Testis (tissue), 3 donors: ENCODE data around the gene GP1BB. TPM values are rescaled to one million over a fixed set of nuclear protein-coding genes. Genes with fewer than 3 reads are reported as not detected.

Experiments used
- DNase-seq: peaks from one replicate; pipeline ENCODE4 v3.0.0-alpha.2; 2019
- H3K27ac ChIP-seq, 2 donors: fragments of 200-600 bp; sonication (generic); one replicate each; pipeline ENCODE4 v1.5.1; 2019
- H3K27me3 ChIP-seq: fragments of 200-600 bp; sonication (generic); one replicate; pipeline ENCODE4 v1.5.1; 2019
- H3K36me3 ChIP-seq: fragments of 200-600 bp; sonication (generic); one replicate; pipeline ENCODE4 v1.5.1; 2017; ENCODE audit warnings: low read depth; ENCODE audit errors: missing control alignments
- H3K4me1 ChIP-seq: fragments of 200-600 bp; sonication (generic); one replicate; pipeline ENCODE4 v1.5.1; 2019
- H3K4me3 ChIP-seq, 2 donors: fragments of 200-600 bp; sonication (generic); one replicate each; pipeline ENCODE4 v1.5.1; 2017 to 2019
- H3K9me3 ChIP-seq: fragments of 200-600 bp; sonication (generic); one replicate; pipeline ENCODE4 v1.5.1; 2017
- CTCF ChIP-seq, 3 experiments: fragments of 450-650 bp in 2 of 3; fragments of 200-600 bp in 1 of 3; sonication (generic) in 1 of 3; IDR thresholded peaks; one replicate each; pipeline ENCODE4 v1.5.1; 2016 to 2019; ENCODE audit warnings: antibody characterized with exemption in 3 of 3, mild to moderate bottlenecking in 2 of 3, moderate library complexity in 1 of 3
- POLR2A ChIP-seq: fragments of 450-650 bp; IDR thresholded peaks from one replicate; pipeline ENCODE4 v1.6.1; 2017; ENCODE audit warnings: antibody characterized with exemption, mild to moderate bottlenecking, moderate library complexity
- WGBS, 2 donors: methylation state at CpG; one replicate each; pipeline ENCODE4 v1.1.5; 2018; 5-methylcytosine and 5-hydroxymethylcytosine counted together
- intact Hi-C: fragments of 100-400 bp; cut with DNase I; formaldehyde crosslinking; loops from one replicate; pipeline ENCODE4 v1.15.1; 2023; ENCODE audit warnings: low total_unique reads
- polyA plus RNA-seq: library from polyadenylated mRNA; stranded (reverse); fragments of 350-450 nt; fragmentation: Illumina TruSeq; extraction: RNeasy Lipid Tissue Mini Kit (QIAGEN cat#74804); gene quantifications from one replicate; pipeline ENCODE4 v1.2.3, GENCODE V29; 2014; ENCODE audit warnings: low read depth, low replicate concordance; ENCODE audit not compliant: insufficient read depth
- total RNA-seq, 2 donors: library from RNA; depleted of rRNA; stranded (reverse); fragments of >200 nt; gene quantifications; one replicate each; pipeline ENCODE4 v1.2.3, GENCODE V29; 2016

Gene GP1BB
- total and polyA plus RNA-seq, 3 donors from 2014 or later: 28.0 to 65.1 TPM; not detected in 1

- 91 to 100% methylated on average over 4 to 7 of the region's 7 CpGs for WGBS, 2 donors
- no peaks in the 10 kb centered on the region for H3K27me3 ChIP-seq
Observed at GRCh38 chr22:19739911-19740449, 16.6 kb downstream of the GP1BB start.

GRCh38 chr22:19740586-19740985 lies 17.2 kb downstream of the GP1BB start:
- no peaks in the 10 kb centered on the region for H3K9me3 ChIP-seq
- H3K4me1 ChIP-seq: no peaks in the 10 kb centered on the region
- no peaks in the 10 kb centered on the region for H3K36me3 ChIP-seq
- intact Hi-C loops: no loop called here
- H3K4me3 ChIP-seq: no peak overlapping the region
- no peak for TF ChIP-seq POLR2A
- no peak for TF ChIP-seq CTCF (IDR thresholded peaks at IDR 0.05)
- no peaks in the 10 kb centered on the region for H3K27me3 ChIP-seq
- DNase-seq: no peak
- H3K27ac ChIP-seq: no peak overlapping the region
- 92 to 95% methylated on average over 4 to 15 of the region's 15 CpGs for WGBS, 2 donors

More at GRCh38 chr22:19739911-19740449, 16.6 kb downstream of the GP1BB start:
- Histone ChIP-seq H3K36me3 (no peaks in the 10 kb centered on the region), H3K4me3 (no peak overlapping the region), H3K9me3 (no peaks in the 10 kb centered on the region), H3K27ac (no peak overlapping the region), H3K4me1 (no peaks in the 10 kb centered on the region)
- TF ChIP-seq CTCF (IDR thresholded peaks at IDR 0.05) (no peak), POLR2A (no peak)
- DNase-seq: no peak
- intact Hi-C loops: no loop called here

- Histone ChIP-seq H3K4me1 (no peaks in the 10 kb centered on the region), H3K27ac (no peak overlapping the region), H3K4me3 (no peak overlapping the region), H3K36me3 (no peaks in the 10 kb centered on the region), H3K27me3 (no peaks in the 10 kb centered on the region), H3K9me3 (no peaks in the 10 kb centered on the region)
- WGBS, 2 donors: 96 to 97% methylated on average over 7 of the region's 7 CpGs
- TF ChIP-seq CTCF (IDR thresholded peaks at IDR 0.05): no peak
- TF ChIP-seq POLR2A: no peak
- no peak for DNase-seq
- intact Hi-C loops: no loop called here
Observed at GRCh38 chr22:19741053-19741452, 17.7 kb downstream of the GP1BB start.

- 91 to 93% methylated on average over 10 to 21 of the region's 21 CpGs for WGBS, 2 donors
- intact Hi-C loops: no loop called here
- no peak for TF ChIP-seq CTCF (IDR thresholded peaks at IDR 0.05)
Observed at GRCh38 chr22:19742160-19743066, 19.1 kb downstream of the GP1BB start.

More at GRCh38 chr22:19742160-19743066, 19.1 kb downstream of the GP1BB start:
- DNase-seq: no peak
- H3K27me3 ChIP-seq: no peaks in the 10 kb centered on the region
- H3K9me3 ChIP-seq: no peaks in the 10 kb centered on the region
- H3K4me1 ChIP-seq: no peaks in the 10 kb centered on the region
- H3K27ac ChIP-seq: no peak overlapping the region
- no peaks in the 10 kb centered on the region for H3K36me3 ChIP-seq
- H3K4me3 ChIP-seq: no peak overlapping the region
